ENCODE results near the gene DMAC2. TPM values are rescaled to one million over a fixed set of nuclear protein-coding genes. Genes with fewer than 3 reads are reported as not detected.

Gene DMAC2
- polyA plus RNA-seq, 1 donor from 2014 or later, result 59.8 TPM

- H3K9me2 ChIP-seq (ENCODE audit: insufficient read depth, low read length), result no peaks in the 10 kb centered on the region
- H2AFZ ChIP-seq (ENCODE audit: low read depth, low read length), result no peak overlapping the region
- H3K9me3 ChIP-seq (ENCODE audit: low read length), result peaks cover 5% of the 10 kb centered on the region
- no peaks in the 10 kb centered on the region for H3K36me3 ChIP-seq (ENCODE audit: insufficient read depth, low read length)
- no peak overlapping the region for H3K9ac ChIP-seq (ENCODE audit: low read length)
- no peak overlapping the region for H3K4me2 ChIP-seq (ENCODE audit: low read length)
- no peak for TF ChIP-seq POLR2AphosphoS5 (IDR thresholded peaks at IDR 0.05)
- no peak for TF ChIP-seq REST (IDR thresholded peaks at IDR 0.05; ENCODE audit: borderline replicate concordance)
- TF ChIP-seq RAD21 (conservative IDR thresholded peaks at IDR 0.05), result no peak
- no peak for TF ChIP-seq MXI1 (conservative IDR thresholded peaks at IDR 0.05; ENCODE audit: poor library complexity, severe bottlenecking)
- no peak for TF ChIP-seq CTCF (IDR thresholded peaks at IDR 0.05; ENCODE audit: poor library complexity, severe bottlenecking)
- no peak for TF ChIP-seq SMC3 (conservative IDR thresholded peaks at IDR 0.05; ENCODE audit: poor library complexity)
- H3K27ac ChIP-seq (ENCODE audit: low read length), result no peak overlapping the region
- no peak overlapping the region for H3K4me3 ChIP-seq (ENCODE audit: low read length)
- no peaks in the 10 kb centered on the region for H3K27me3 ChIP-seq (ENCODE audit: insufficient read depth, low read depth, low read length)
- H4K20me1 ChIP-seq (ENCODE audit: insufficient read depth), result no peaks in the 10 kb centered on the region
- no peaks in the 10 kb centered on the region for H3F3A ChIP-seq (ENCODE audit: insufficient read depth, low read length, poor library complexity, severe bottlenecking)
- no peaks in the 10 kb centered on the region for H3K79me2 ChIP-seq (replicated peaks; ENCODE audit: insufficient read depth, low read length)
Measured at GRCh38 chr19:41484822-41485221, 45.1 kb upstream of the DMAC2 start.

- no peak overlapping the region for H3K27ac ChIP-seq (ENCODE audit: low read length)
Measured at GRCh38 chr19:41480336-41480735, 40.6 kb upstream of the DMAC2 start.

More at GRCh38 chr19:41480336-41480735, 40.6 kb upstream of the DMAC2 start:
- TF ChIP-seq REST (IDR thresholded peaks at IDR 0.05; ENCODE audit: borderline replicate concordance) (no peak), SMC3 (conservative IDR thresholded peaks at IDR 0.05; ENCODE audit: poor library complexity) (no peak), EP300 (conservative IDR thresholded peaks at IDR 0.05; ENCODE audit: poor library complexity, severe bottlenecking) (no peak), CTCF (IDR thresholded peaks at IDR 0.05; ENCODE audit: poor library complexity, severe bottlenecking) (no peak), EZH2 (IDR thresholded peaks at IDR 0.05; ENCODE audit: borderline replicate concordance, insufficient read depth, low read length, poor library complexity, severe bottlenecking) (no peak), MXI1 (conservative IDR thresholded peaks at IDR 0.05; ENCODE audit: poor library complexity, severe bottlenecking) (no peak), RAD21 (conservative IDR thresholded peaks at IDR 0.05) (no peak), POLR2AphosphoS5 (IDR thresholded peaks at IDR 0.05) (no peak), TAF1 (IDR thresholded peaks at IDR 0.05; ENCODE audit: low read depth) (no peak)
- Histone ChIP-seq H3K36me3 (ENCODE audit: insufficient read depth, low read length) (no peaks in the 10 kb centered on the region), H3K9ac (ENCODE audit: low read length) (no peak overlapping the region), H3F3A (ENCODE audit: insufficient read depth, low read length, poor library complexity, severe bottlenecking) (no peaks in the 10 kb centered on the region), H3K9me2 (ENCODE audit: insufficient read depth, low read length) (no peaks in the 10 kb centered on the region), H3K4me3 (ENCODE audit: low read length) (no peak overlapping the region), H3K9me3 (ENCODE audit: low read length) (peaks cover 5% of the 10 kb centered on the region), H3K4me2 (ENCODE audit: low read length) (no peak overlapping the region), H3K79me2 (replicated peaks; ENCODE audit: insufficient read depth, low read length) (no peaks in the 10 kb centered on the region), H4K20me1 (ENCODE audit: insufficient read depth) (no peaks in the 10 kb centered on the region), H2AFZ (ENCODE audit: low read depth, low read length) (no peak overlapping the region), H3K27me3 (ENCODE audit: insufficient read depth, low read depth, low read length) (no peaks in the 10 kb centered on the region)

Data from neural cell (in vitro differentiated cells).